NCI-H1436 (cell line): ENCODE measurements around the gene RAVER1.

ENCODE experiments used
- DNase-seq: peaks from one replicate; lab custom pipeline; 2025; lab: John Stamatoyannopoulos, UW

Gene RAVER1

GRCh38 chr19:10269333-10270179 lies 63.8 kb downstream of the RAVER1 start:
- DNase-seq: peak; percentile 47

DNA sequence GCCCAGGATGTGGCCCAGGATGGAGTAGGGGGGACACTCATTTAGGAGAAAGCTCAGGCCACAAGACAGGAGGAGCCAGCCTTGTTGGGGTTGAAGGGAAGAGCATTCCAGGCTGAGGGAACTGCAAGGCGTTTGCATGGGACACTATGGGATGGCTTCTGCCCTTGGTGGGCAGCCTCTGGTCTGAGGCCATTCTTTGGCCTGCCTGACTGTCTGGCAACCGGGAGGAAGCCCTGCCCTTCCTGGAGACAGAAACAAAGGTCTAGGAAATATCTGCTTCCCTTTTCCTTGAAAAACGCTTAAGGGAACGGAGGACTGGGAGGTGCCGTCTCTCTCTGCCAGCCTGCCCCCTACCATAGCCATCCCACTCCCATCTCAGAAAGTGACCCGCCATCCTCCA lies 65.3 kb downstream of the RAVER1 start:
- DNase-seq: no peak

GRCh38 chr19:10266706-10267105 lies 66.6 kb downstream of the RAVER1 start:
- DNase-seq: no peak
